Measurements from ENCODE around the gene NMRK1. TPM values are rescaled to one million over a fixed set of nuclear protein-coding genes. Genes with fewer than 3 reads are reported as not detected.

The NMRK1 gene
- total and polyA plus RNA-seq, 2 of the 13 experiments (the other 11 are each of a cell fraction or from before 2014, with no cell fraction given), result 9.1 to 12.9 TPM

GRCh38 chr9:75027187-75028107 is 60.5 kb downstream of the NMRK1 start (continued):
- TF ChIP-seq ZBTB40 (IDR thresholded peaks at IDR 0.05) (no peak), ZBTB40 (CRISPR knock-in tag; IDR thresholded peaks at IDR 0.05) (peak; percentile 34; the same call in 1 of the 2 replicates), ZNF780A (CRISPR knock-in tag; IDR thresholded peaks at IDR 0.05) (no peak), GABPB1 (CRISPR knock-in tag; IDR thresholded peaks at IDR 0.05) (no peak), BHLHE40 (IDR thresholded peaks at IDR 0.05; ENCODE audit: low read length) (no peak), MATR3 (CRISPR knock-in tag; IDR thresholded peaks at IDR 0.05) (no peak), ZNF441 (CRISPR knock-in tag; IDR thresholded peaks at IDR 0.05; ENCODE audit: borderline replicate concordance) (no peak), NR1H2 (CRISPR knock-in tag; IDR thresholded peaks at IDR 0.05; ENCODE audit: borderline replicate concordance, low read depth) (0 out of 2 replicates have a peak, but pooled peaks have one; percentile 35), IRF2 (CRISPR knock-in tag; IDR thresholded peaks at IDR 0.05) (0 out of 2 replicates have a peak, but pooled peaks have one; percentile 8), MAFK (conservative IDR thresholded peaks at IDR 0.05 in 1 of 2, IDR thresholded peaks at IDR 0.05 in 1 of 2; ENCODE audit: low read length in 2 of 2) (no peak), ARNTL (CRISPR knock-in tag; IDR thresholded peaks at IDR 0.05) (no peak; the same call in 1 of the 2 replicates), HIC2 (CRISPR knock-in tag; IDR thresholded peaks at IDR 0.05; ENCODE audit: low read depth) (no peak), KDM1A (CRISPR knock-in tag; IDR thresholded peaks at IDR 0.05) (no peak), KLF13 (CRISPR knock-in tag; IDR thresholded peaks at IDR 0.05) (peak; percentile 40; the same call in 1 of the 2 replicates), TSC22D2 (CRISPR knock-in tag; IDR thresholded peaks at IDR 0.05; ENCODE audit: borderline replicate concordance) (0 out of 2 replicates have a peak, but pooled peaks have one; percentile 21), ZMYM3 (CRISPR knock-in tag; IDR thresholded peaks at IDR 0.05) (peak; percentile 46; the same call in 1 of the 2 replicates), ZNF451 (CRISPR knock-in tag; IDR thresholded peaks at IDR 0.05) (peak; percentile 17; the same call in 1 of the 2 replicates), MXI1 (IDR thresholded peaks at IDR 0.05; ENCODE audit: borderline replicate concordance, low read depth, low read length) (no peak), ZNF317 (CRISPR knock-in tag; IDR thresholded peaks at IDR 0.05) (peak; percentile 71)

Measured in HepG2 (cell line).